HG03196 (cell line): ENCODE measurements around the gene SIMC1.

Source experiments
- ATAC-seq: cut with Tn5 transposase; IDR thresholded peaks from one replicate; pipeline ENCODE4 v1.9.1; 2021; ENCODE audit not compliant: unreplicated experiment

SIMC1 gene

DNA sequence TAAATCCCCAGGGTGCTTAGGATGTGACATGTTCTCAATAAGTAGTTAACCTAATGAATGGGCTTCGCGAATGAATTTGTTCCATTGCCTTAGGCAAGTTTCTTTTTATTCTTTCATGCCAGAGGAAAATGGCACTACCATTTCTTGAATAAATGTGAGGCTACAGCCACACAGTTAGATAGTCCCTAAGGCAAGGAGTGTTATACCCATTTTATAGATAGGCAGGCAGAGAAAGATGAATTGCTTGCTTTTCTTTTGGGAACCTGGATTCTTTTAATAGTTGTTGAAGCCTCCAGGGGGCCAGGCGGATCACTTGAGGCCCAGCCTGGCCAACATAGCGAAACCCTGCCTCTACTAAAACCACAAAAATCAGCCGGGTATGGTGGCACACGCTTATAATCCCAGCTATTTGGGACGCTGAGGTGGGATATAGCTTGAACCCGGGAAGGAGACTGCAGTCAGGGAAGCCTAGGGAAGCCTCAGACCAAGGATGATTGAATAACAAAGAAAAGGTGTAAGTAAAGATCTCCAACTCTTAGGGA lies 149.2 kb downstream of the SIMC1 start:
- no peak for ATAC-seq

DNA sequence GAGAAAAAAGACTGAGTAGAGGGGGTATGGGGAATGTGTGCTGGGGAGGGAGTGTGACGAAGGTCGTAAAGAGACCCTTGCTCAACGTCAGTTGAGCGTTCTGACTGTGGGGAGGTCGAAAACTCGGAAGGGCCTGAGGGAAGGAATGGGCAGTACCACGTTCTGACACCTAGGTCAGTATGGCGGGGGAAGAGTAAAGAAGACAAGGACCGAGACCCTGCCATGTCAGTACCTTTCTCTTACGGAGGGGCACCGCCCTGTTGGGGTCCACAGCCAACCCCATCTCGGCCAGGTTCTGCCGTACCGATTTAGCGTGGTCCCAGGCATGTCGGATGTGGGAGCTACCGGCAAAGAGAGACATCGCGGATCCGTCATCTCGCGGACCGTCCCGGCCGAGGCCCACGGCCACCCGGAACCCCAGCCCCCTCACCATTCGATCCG lies 149.8 kb downstream of the SIMC1 start:
- ATAC-seq, result no peak

DNA sequence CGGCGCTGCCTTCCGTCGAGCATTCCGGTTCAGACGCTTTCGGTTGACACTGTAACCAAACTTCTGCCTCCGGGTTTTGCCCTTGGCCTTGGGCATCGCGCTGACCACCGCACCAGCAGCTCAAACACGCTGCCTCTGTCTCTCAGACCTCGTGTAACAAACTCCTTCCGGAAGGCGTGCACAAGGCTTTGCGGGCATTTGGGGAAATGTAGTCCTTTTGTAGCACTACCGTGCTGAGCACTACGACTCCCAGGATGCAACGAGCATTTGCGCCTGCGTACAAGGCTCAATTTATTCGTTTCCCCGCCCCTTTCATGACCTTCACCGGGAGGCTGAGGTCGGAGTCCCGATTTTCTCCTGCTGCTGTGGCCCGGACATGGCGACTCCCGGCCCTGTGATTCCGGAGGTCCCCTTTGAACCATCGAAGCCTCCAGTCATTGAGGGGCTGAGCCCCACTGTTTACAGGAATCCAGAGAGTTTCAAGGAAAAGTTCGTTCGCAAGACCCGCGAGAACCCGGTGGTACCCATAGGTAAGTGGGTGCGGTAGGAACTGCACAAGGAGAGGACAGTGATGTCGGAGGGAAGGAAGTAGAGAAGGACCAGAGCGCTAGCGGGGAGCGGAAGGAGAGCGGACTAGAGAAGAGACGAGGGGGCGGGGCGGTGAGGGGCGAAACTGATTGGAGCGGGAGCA lies 150.4 kb downstream of the SIMC1 start, which contains the start of the genes HIGD2A and NOP16:
Gene HIGD2A (plus strand): TSS at position 308 of the 691 bp plus-strand sequence. CDS start 69 bp downstream, at position 377.
Gene NOP16 (minus strand): TSS at position 155 of the 691 bp plus-strand sequence. CDS start 59 bp downstream, at position 96.
- ATAC-seq, result peak; percentile 85

DNA sequence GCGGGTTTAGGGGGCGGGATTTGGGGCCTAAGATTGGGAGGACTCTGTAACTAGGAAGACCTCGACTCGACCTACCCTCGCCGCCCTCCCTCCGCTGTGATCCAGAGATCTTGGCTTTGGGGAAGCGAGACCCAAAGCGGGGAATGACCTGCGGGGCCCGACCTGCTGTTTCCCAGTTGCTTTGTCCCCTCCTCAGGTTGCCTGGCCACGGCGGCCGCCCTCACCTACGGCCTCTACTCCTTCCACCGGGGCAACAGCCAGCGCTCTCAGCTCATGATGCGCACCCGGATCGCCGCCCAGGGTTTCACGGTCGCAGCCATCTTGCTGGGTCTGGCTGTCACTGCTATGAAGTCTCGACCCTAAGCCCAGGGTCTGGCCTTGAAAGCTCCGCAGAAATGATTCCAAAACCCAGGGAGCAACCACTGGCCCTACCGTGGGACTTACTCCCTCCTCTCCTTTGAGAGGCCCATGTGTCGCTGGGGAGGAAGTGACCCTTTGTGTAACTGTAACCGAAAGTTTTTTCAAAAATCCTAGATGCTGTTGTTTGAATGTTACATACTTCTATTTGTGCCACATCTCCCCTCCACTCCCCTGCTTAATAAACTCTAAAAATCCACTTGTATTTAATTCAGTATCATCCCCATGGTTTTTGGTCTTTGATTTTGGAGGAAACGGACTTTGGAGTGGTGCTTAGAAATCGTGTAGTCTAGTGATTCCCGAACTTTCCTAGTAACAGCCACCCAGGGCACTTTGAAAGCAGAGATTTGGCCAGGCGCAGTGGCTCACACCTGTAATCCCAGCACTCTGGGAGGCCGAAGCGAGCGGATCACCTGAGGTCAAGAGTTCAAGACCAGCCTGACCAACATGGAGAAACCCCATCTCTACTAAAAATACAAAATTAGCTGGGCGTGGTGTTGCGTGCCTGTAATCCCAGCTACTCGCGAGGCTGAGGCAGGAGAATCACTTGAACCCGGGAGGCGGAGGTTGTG lies 151.2 kb downstream of the SIMC1 start:
- ATAC-seq, result no peak

DNA sequence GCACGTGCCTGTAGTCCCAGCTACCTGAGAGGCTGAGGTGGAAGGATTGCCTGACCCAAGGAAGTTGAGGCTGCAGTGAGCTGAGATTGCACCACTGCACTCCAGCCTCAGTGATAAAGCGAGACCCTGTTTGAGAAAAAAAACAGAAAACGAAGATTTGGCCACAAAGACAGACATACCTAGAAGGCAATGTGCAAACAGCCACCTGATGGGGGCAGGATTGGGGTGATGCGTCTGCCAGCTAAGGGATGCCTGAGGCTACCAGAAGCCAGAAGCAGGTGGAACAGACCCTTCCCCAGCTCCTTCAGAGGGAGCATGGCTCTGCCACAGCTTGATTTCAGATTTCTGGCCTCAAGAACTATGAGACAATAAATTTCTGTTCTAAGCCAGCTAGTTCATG lies 153.3 kb downstream of the SIMC1 start:
- ATAC-seq, result no peak

DNA sequence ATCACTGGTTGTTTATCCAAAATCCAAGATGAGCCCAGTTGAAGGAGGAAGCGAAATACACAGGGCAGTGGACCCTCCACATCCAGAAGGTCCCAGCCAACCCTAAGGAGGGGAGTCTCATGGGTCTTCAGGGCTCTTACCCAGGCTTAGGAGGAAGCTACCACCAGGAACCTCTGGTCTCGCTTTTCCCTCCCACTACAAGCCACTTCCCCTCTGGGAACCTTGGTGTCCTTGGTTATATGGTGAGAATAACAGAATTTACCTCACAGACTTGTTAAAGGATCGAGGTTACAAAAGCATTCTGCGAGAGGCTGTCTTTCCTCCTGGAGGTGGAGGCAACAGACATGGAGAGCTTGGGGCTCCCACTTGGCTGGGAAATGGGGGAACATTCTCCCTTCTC lies 153.8 kb downstream of the SIMC1 start:
- ATAC-seq, result no peak

DNA sequence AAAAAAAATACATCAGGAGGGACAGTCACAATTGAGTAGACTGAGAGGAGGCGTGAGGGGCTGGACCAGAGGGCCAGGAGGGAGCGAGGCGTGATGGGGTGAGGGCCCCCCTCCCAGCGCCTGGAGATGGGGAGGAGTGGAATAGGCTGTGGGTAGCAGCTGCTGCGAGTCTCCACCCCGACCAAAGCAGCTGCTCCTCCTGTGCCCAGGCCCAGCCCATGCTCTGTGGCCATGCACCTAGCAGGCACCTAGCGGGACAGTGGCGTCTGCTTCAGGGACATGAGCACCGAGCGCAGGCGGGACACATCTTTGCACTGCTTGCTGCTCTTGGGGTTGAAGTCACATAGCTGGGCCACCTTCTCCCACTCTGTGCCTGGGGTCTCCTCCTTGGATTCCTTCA lies 154.3 kb downstream of the SIMC1 start:
- ATAC-seq, result no peak

DNA sequence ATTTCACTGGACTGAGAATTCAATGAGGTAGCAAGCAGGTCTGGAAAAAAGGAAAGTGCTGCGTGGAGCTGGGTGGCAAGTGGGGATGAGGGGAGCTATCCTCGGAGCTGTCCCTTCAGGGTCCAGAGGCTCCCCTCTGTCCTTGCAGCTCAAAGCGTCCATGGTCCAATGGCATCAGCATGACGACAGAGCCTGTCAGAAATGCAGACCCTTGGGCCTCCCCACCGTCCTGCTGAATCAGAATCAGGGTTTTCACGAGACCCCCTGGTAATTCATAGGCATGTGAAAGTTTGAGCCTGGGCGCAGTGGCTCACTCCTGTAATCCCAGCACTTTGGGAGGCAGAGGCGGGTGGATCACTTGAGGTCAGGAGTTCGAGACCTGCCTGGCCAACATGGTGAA lies 155.9 kb downstream of the SIMC1 start:
- ATAC-seq, result no peak

DNA sequence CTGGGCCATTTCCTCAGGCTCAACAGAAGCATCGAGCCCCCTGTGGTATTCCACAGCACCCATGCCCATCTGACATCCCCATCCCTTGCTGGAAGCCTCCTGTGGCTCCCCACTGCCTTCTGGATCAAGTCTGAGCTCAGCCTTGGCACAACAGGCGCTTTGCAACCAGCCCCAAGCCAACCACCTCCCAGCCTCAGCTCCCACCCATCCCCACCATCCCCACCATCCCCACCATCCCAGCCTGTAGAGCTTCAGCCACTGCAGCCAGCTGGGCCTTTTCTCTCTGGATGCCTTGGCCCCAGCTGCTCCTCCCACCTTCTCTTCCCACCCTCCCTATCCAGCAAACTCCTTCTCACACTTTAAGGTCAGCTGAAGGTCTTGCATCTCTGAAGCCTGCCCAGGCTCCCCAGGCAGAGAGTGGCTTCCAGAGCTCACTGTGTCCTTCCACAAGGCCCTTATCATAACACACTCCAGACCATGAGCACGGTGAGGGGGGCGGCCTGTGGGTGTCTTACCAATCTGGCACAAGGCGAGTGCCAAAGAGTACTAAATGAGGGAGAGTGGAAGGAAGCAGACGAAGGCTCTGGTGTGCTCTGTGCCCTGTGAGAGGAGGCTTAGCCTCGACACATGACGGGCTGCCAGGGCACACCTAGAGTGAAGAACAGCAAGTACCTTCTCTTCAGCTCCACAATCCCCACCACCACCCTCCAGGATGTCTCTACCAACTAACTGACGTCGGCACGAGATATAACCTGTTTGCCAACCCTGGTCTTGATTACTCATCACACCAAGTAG lies 156.9 kb downstream of the SIMC1 start:
- ATAC-seq, result no peak
